Amygdala (tissue), 56 donors: ENCODE measurements around the gene TENT4A.

Source experiments
- DNase-seq, 56 donors: peaks; one replicate each; lab custom pipeline; 2025; lab: John Stamatoyannopoulos, UW

Gene TENT4A

GRCh38 chr5:6747103-6747502 lies 33.9 kb downstream of the TENT4A start:
- DNase-seq, result no peak

DNA sequence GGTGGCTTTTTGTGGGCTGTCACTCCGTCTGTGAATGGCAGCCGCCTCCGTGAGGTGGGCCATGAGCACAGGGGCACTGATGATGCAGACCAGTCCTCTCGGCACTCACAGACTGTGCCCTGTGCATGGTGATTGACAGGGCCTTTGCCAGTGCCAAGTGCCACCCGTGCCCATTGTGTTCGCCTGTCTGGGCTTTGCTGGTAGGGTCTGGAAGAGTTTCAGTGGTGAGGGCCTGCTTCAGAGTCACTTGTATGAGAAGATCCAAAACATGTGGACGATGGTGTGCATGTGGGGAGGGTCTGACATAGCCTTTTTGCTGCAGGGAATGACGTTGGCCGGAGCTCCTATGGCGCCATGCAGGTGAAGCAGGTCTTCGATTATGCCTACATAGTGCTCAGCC lies 34.9 kb downstream of the TENT4A start:
- DNase-seq, result no peak

GRCh38 chr5:6749026-6749716 lies 35.9 kb downstream of the TENT4A start:
- DNase-seq, result no peak

DNA sequence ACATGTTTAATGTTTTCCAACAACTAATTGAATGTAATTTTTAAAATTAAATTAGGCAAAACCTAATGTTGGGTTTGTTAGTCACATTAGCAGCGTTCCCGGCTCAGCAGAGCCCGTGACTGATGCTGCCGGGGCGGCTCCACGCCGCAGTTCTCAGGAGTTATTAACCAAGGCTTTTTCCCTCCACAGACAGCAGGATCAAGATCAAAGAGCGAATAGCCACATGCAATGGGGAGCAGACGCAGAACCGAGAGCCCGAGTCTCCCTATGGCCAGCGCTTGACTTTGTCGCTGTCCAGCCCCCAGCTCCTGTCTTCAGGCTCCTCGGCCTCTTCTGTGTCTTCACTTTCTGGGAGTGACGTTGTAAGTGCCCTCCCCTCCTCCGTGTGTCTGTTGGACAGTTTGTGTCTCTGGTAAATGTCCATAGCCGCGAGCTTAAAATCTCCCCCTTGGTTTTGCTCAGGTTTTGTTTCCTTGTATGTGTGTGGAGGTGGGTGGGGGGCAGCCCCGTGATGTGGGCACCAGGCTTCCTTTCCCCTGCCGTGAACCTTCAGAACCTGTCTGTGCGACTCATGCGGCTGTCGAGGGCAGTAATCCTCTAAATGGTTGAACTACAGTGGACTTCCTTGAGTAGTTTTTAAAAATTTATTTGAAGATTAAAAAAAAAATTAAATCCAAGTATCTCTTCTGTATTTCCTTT lies 37.1 kb downstream of the TENT4A start:
- no peak for DNase-seq

- DNase-seq, result no peak
Observed at GRCh38 chr5:6750951-6751685, 37.9 kb downstream of the TENT4A start.

DNA sequence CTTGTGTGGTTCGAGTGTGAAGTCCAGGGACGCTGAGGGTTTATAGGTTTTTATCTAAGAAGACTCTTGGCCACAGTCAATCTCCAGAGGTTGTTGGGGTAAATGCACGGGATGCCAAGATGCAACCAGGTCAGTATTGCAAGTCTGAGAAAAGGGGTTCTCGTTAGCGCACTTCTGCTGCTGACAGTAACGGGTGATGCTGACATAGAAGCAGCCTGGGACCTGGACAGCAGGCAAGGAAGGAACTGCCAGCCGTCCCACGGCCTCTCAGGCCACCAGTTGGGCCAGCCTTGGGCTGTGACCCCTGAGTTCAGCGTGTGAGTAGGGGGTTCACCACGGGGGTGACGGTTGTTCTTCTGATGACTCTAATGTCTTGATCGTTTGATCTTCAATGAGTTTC lies 39.0 kb downstream of the TENT4A start:
- no peak for DNase-seq

DNA sequence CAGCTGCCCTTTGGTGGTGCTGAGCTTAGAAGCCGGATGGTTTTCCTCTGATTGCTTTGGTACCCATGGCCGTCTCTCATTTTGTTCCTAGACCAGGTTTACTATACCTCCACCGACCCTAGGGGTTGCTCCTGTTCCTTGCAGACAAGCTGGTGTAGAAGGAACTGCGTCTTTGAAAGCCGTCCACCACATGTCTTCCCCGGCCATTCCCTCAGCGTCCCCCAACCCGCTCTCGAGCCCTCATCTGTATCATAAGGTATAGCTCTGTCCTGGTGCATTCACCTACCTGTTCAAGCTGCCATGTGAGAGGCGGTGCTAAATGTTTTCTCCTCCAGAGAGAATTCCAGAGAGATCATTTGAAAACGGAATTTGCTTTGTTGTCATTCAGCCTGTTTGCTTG lies 39.5 kb downstream of the TENT4A start:
- no peak for DNase-seq

GRCh38 chr5:6753851-6754250 lies 40.6 kb downstream of the TENT4A start:
- DNase-seq, result peak in 12 of 56 donors; percentile 16 to 42 (median 28)

DNA sequence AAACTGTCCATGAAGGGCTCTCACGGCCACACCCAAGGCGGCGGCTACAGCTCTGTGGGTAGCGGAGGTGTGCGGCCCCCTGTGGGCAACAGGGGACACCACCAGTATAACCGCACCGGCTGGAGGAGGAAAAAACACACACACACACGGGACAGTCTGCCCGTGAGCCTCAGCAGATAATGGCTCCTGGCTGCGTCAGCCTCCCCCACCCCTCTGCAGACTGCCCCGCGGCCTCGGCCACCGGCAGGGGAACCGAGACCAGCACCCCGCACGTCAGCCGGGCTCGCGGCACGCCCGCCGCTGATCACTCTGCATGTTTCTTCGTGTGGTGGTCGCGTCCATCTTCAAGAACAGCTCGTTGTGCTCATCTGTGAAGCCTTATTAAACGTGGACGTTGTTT lies 41.5 kb downstream of the TENT4A start:
- no peak for DNase-seq

- peak in 7 of 56 donors; percentile 10 to 40 (median 16) for DNase-seq
Observed at GRCh38 chr5:6755519-6755918, 42.3 kb downstream of the TENT4A start.

DNA sequence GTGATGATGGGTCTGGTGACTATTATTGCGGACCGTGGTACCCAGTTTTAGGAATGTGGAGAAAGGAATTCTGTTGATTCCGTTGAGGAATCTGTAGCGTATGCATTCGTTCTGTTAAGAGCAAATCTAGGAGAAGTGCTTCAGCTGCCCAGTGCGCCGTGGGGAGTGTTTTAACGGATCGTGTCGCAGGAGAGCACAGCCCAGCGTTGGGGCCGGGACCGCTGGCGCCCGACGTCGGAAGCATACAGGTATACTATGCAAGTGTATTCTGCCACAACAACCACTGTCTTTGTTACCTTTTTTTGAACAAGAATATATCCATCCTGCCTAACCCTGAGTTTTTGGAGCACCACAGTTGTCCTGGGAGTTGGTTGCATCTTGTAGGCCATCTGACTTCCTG lies 42.7 kb downstream of the TENT4A start:
- no peak for DNase-seq

- DNase-seq, result no peak
Observed at GRCh38 chr5:6757414-6757969, 44.3 kb downstream of the TENT4A start.

- no peak for DNase-seq
Observed at GRCh38 chr5:6758236-6758635, 45.0 kb downstream of the TENT4A start.

GRCh38 chr5:6758706-6759105 lies 45.5 kb downstream of the TENT4A start:
- DNase-seq, result no peak

DNA sequence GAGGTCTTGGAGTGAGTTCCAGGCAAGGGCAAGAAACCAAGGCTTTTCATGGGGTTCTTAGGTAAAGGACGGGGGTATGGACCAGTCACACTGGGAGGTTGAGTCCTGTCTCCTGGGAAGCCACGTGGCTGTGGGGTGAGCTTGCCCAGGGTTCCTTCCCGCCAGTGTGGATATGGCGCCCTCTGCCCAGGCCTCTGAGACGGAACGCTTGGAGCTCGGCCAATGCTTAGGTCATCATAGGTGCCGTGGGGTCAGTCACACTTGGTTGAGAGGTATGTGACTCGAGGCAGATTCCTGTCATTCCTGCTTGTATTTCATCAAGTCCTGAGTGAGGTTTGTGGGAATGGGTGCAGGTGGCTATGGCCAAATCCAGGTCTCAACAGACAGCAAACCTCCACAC lies 46.2 kb downstream of the TENT4A start:
- DNase-seq, result no peak

DNA sequence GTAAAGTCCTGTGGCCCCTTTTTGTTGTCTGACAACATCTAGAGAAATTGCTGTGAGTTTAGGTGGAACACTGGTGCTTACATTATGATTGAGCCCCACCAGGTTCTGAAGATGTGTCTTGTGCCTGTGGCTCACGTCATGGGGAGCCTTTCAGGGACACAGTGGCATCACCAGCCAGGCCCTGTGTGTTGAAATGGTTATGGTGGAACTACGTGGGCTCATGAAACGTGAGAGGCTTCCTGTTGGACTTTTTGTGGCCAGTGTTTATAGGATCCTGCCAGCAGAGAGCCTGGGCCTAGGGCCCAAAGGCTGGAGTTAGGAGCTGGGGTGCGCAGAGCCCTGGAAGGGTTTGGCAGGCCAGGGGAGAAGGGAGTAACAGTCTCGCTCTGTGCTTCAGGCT lies 46.8 kb downstream of the TENT4A start:
- no peak for DNase-seq

GRCh38 chr5:6760686-6761085 lies 47.5 kb downstream of the TENT4A start:
- DNase-seq, result no peak

- DNase-seq, result no peak
Observed at GRCh38 chr5:6761333-6761732, 48.1 kb downstream of the TENT4A start.

DNA sequence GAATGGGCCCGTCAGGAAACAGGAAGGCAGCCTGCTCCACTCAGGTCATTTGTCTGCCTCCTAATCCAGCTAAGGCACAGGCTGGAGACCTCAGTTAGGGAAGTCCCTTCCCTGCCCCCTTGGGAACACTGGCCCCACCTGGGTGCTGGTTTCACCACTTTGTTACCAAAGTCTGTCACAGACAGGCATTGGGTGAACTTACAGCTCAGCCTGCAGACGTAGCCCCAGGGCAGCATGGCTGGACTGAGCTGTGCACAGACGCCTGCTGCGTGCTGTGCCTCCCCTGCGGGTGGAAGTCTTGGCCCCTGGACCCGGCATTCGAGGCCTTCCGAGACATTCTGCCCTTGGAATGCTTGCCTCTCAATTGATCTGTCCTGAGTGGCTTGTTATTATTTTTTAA lies 48.9 kb downstream of the TENT4A start:
- DNase-seq, result no peak

GRCh38 chr5:6762697-6763096 lies 49.5 kb downstream of the TENT4A start:
- no peak for DNase-seq

GRCh38 chr5:6763191-6763590 lies 50.0 kb downstream of the TENT4A start:
- DNase-seq, result no peak
